ENCODE results near the gene SEMA3G.

- TF ChIP-seq CTCF (IDR thresholded peaks at IDR 0.05) (no peak), POLR2A (IDR thresholded peaks at IDR 0.05) (no peak)
These were observed 36.4 kb downstream of the SEMA3G start for GRCh38 chr3:52408466-52408865.

All from uterus (tissue), 2 donors.